ENCODE results near the gene RNF128.
"Not testable (repeated sequence)": the region's sequence is repeated elsewhere in the genome, so short reads cannot be mapped to it uniquely, and the experiment has no call there.

GRCh38 chrX:106769288-106769687, 42.8 kb downstream of the RNF128 start:
- TF ChIP-seq POLR2A (IDR thresholded peaks at IDR 0.05; ENCODE audit: low read length); GATA1 (IDR thresholded peaks at IDR 0.05; ENCODE audit: low read depth, low read length): not testable (repeated sequence)

All from erythroblast (primary cell).